Measurements from ENCODE around the gene MEFV.
"Not testable (repeated sequence)": the region's sequence is repeated elsewhere in the genome, so short reads cannot be mapped to it uniquely, and the experiment has no call there.

Gene MEFV

GRCh38 chr16:3220839-3221238, 35.6 kb downstream of the MEFV start:
- DNase-seq = no peak

GRCh38 chr16:3216263-3216640, 40.2 kb downstream of the MEFV start:
- DNase-seq = no peak

- DNase-seq = no peak
Measured at GRCh38 chr16:3215601-3216262, 40.7 kb downstream of the MEFV start.

- no peak for DNase-seq
Measured at GRCh38 chr16:3214904-3215600, 41.4 kb downstream of the MEFV start.

- no peak for DNase-seq
Measured at GRCh38 chr16:3212567-3212966, 43.9 kb downstream of the MEFV start.

- no peak for DNase-seq
Measured at GRCh38 chr16:3212006-3212405, 44.4 kb downstream of the MEFV start.

GRCh38 chr16:3207086-3207953, 49.1 kb downstream of the MEFV start:
- DNase-seq = no peak

GRCh38 chr16:3205939-3206338, 50.5 kb downstream of the MEFV start:
- not testable (repeated sequence) for DNase-seq

- no peak for DNase-seq
Measured at GRCh38 chr16:3202903-3203539, 53.4 kb downstream of the MEFV start.

GRCh38 chr16:3198334-3199072, 57.9 kb downstream of the MEFV start:
- DNase-seq = no peak

GRCh38 chr16:3197694-3198333, 58.6 kb downstream of the MEFV start:
- not testable (repeated sequence) for DNase-seq

GRCh38 chr16:3195975-3196374, 60.5 kb downstream of the MEFV start:
- no peak for DNase-seq

- no peak for DNase-seq
Measured at GRCh38 chr16:3194792-3195191, 61.6 kb downstream of the MEFV start.

GRCh38 chr16:3193221-3194212, 62.9 kb downstream of the MEFV start:
- no peak for DNase-seq

GRCh38 chr16:3192476-3193019, 63.9 kb downstream of the MEFV start:
- DNase-seq = no peak

Measured in amygdala (tissue), 56 donors.